HCT116 (cell line): Measurements from ENCODE around the gene RPS6KA2. TPM values are rescaled to one million over a fixed set of nuclear protein-coding genes. Genes with fewer than 3 reads are reported as not detected.

Experiments used
- ATAC-seq: fragments of 200-7000 bp; cut with Tn5 transposase; 2 replicates; pipeline ENCODE4 v1.9.1; 2020; ENCODE audit warnings: mild to moderate bottlenecking, moderate library complexity
- BruUV-seq: library from RNA; stranded (reverse); fragments of 400-500 nt; replicated peaks from 2 replicates; lab custom pipeline; 2021; lab: Mats Ljungman, UMichigan
- CTCF ChIA-PET: fragments of 300-600 bp; sonication (Branson Sonifier 250); formaldehyde crosslinking; loops from one replicate; lab custom pipeline; 2021; ENCODE audit warnings: antibody characterized with exemption; lab: Charles Lee
- POLR2A ChIA-PET: fragments of 300-600, 350-600 bp; sonication (Branson Sonifier 250); formaldehyde crosslinking; loops from one replicate; lab custom pipeline; 2021; ENCODE audit warnings: antibody characterized with exemption; lab: Charles Lee
- RAD21 ChIA-PET, 2 experiments: fragments of 300-600 bp; sonication (Branson Sonifier 250); formaldehyde crosslinking; loops; one replicate each; lab custom pipeline; 2023; ENCODE audit warnings: low total read pairs in 2 of 2; ENCODE audit not compliant: uncharacterized antibody in 2 of 2, unreplicated experiment in 2 of 2, low non-redundant PET in 1 of 2; lab: Charles Lee
- DNase-seq: peaks from one replicate; pipeline ENCODE4 v3.0.0-alpha.2; 2010; ENCODE audit warnings: low read depth, low spot score
- H2AFZ ChIP-seq: fragments of 200-600 bp; shearing (Covaris generic), sonication (generic); 2 replicates; pipeline ENCODE4 v1.6.1; 2017; ENCODE audit warnings: low read depth, mixed run types, mixed read lengths, antibody characterized with exemption, low read length; ENCODE audit not compliant: poor library complexity, severe bottlenecking
- H3K27ac ChIP-seq: 2 replicates; pipeline ENCODE4 v1.5.1; 2012; ENCODE audit warnings: low read depth, low read length
- H3K27me3 ChIP-seq: fragments of 200-600 bp; sonication (generic); 2 replicates; pipeline ENCODE4 v1.6.1; 2016; ENCODE audit warnings: mixed run types, low read length, mixed read lengths; ENCODE audit not compliant: insufficient read depth
- H3K36me3 ChIP-seq, 2 experiments: fragments of 200-500 bp in 1 of 2; fragments of 200-600 bp in 1 of 2; sonication (Bioruptor generic) in 1 of 2; sonication (generic) in 1 of 2; 2 replicates each; pipeline versions ENCODE4 v1.5.1 to v1.6.1; 2014 to 2016; ENCODE audit warnings: low read length in 2 of 2, inconsistent platforms in 1 of 2, mixed read lengths in 1 of 2, mixed run types in 1 of 2; ENCODE audit not compliant: insufficient read depth in 2 of 2, control insufficient read depth in 1 of 2
- H3K4me1 ChIP-seq, 2 experiments: fragments of 200-600 bp in 1 of 2; sonication (generic) in 1 of 2; 2 replicates each; pipeline versions ENCODE4 v1.5.1 to v1.6.1; 2012 to 2017; ENCODE audit warnings: low read length in 2 of 2, inconsistent platforms in 1 of 2, mild to moderate bottlenecking in 1 of 2, mixed read lengths in 1 of 2, mixed run types in 1 of 2, moderate library complexity in 1 of 2; ENCODE audit not compliant: insufficient read depth in 2 of 2, control insufficient read depth in 1 of 2
- H3K4me2 ChIP-seq: fragments of 200-600 bp; sonication (generic); 2 replicates; pipeline ENCODE4 v1.6.1; 2017; ENCODE audit warnings: mixed run types, low read length, mixed read lengths
- H3K4me3 ChIP-seq, 2 experiments: fragments of 200-600 bp in 1 of 2; sonication (generic) in 1 of 2; replicated peaks in 1 of 2; 2 replicates each; pipeline ENCODE4 v1.5.1; 2011 to 2016; ENCODE audit warnings: low read length in 2 of 2, control low read depth in 1 of 2, low read depth in 1 of 2, mild to moderate bottlenecking in 1 of 2, mixed read lengths in 1 of 2, mixed run types in 1 of 2
- H3K79me2 ChIP-seq: fragments of 200-600 bp; sonication (generic); 2 replicates; pipeline ENCODE4 v1.6.1; 2017; ENCODE audit warnings: mild to moderate bottlenecking, mixed run types, low read length, moderate library complexity, mixed read lengths; ENCODE audit not compliant: insufficient read depth
- H3K9ac ChIP-seq: fragments of 200-600 bp; sonication (generic); 2 replicates; pipeline ENCODE4 v1.6.1; 2016; ENCODE audit warnings: low read length, mixed read lengths
- H3K9me2 ChIP-seq: fragments of 200-600 bp; sonication (generic), shearing (Covaris generic); 2 replicates; pipeline ENCODE4 v1.6.1; 2017; ENCODE audit warnings: mixed run types, mild to moderate bottlenecking, moderate library complexity; ENCODE audit not compliant: insufficient read depth
- H3K9me3 ChIP-seq, 2 experiments: fragments of 200-500 bp in 1 of 2; fragments of 200-600 bp in 1 of 2; sonication (Bioruptor generic) in 1 of 2; sonication (generic) in 1 of 2; 2 replicates each; pipeline ENCODE4 v1.6.1; 2014 to 2017; ENCODE audit warnings: low read length in 2 of 2, mixed read lengths in 2 of 2, inconsistent platforms in 1 of 2, low read depth in 1 of 2, mild to moderate bottlenecking in 1 of 2, mixed run types in 1 of 2, moderate library complexity in 1 of 2; ENCODE audit not compliant: control insufficient read depth in 1 of 2, insufficient read depth in 1 of 2
- H4K20me1 ChIP-seq: fragments of 200-600 bp; sonication (generic), shearing (Covaris generic); 2 replicates; pipeline ENCODE4 v1.6.1; 2017; ENCODE audit warnings: mixed run types, mild to moderate bottlenecking, moderate library complexity; ENCODE audit not compliant: insufficient read depth
- CBX3 ChIP-seq: IDR thresholded peaks from 2 replicates; pipeline ENCODE4 v1.6.1; 2012; ENCODE audit warnings: low read depth
- EGR1 ChIP-seq: IDR thresholded peaks from 2 replicates; pipeline ENCODE4 v1.6.1; 2012; ENCODE audit warnings: low read depth
- ELF1 ChIP-seq: IDR thresholded peaks from 2 replicates; pipeline ENCODE4 v1.6.1; 2012; ENCODE audit warnings: low read depth, borderline replicate concordance
- EZH2 ChIP-seq: fragments of 200-600 bp; sonication (generic); IDR thresholded peaks from 2 replicates; pipeline ENCODE4 v1.6.1; 2017; ENCODE audit warnings: antibody characterized with exemption, mixed run types
- EZH2phosphoT487 ChIP-seq: fragments of 200-600 bp; IDR thresholded peaks from 2 replicates; pipeline ENCODE4 v1.6.1; 2018; ENCODE audit warnings: antibody characterized with exemption, borderline replicate concordance
- FOSL1 ChIP-seq: IDR thresholded peaks from 2 replicates; pipeline ENCODE4 v1.6.1; 2012; ENCODE audit warnings: low read depth
- JUND ChIP-seq: IDR thresholded peaks from 2 replicates; pipeline ENCODE4 v1.6.1; 2012
- SIN3A ChIP-seq: IDR thresholded peaks from 2 replicates; pipeline ENCODE4 v1.6.1; 2012; ENCODE audit warnings: low read depth
- SP1 ChIP-seq: IDR thresholded peaks from 2 replicates; pipeline ENCODE4 v1.6.1; 2012; ENCODE audit warnings: low read depth
- YY1 ChIP-seq: IDR thresholded peaks from 2 replicates; pipeline ENCODE4 v1.6.1; 2011; ENCODE audit warnings: low read length, low read depth, moderate library complexity, mild to moderate bottlenecking; ENCODE audit not compliant: insufficient replicate concordance; ENCODE audit errors: extremely low read depth
- ZFX ChIP-seq: fragments of 450-650 bp; IDR thresholded peaks from 2 replicates; pipeline ENCODE4 v1.6.1; 2017
- ZNF274 ChIP-seq: fragments of 200-500 bp; sonication (Bioruptor generic); IDR thresholded peaks from 2 replicates; pipeline ENCODE4 v1.6.1; 2014; ENCODE audit warnings: mild to moderate bottlenecking, low read depth, low read length, inconsistent platforms
- intact Hi-C: fragments of 100-400 bp; cut with micrococcal nuclease; formaldehyde crosslinking; loops from 2 replicates; pipeline ENCODE4 v1.10.0; 2022
- total RNA-seq: library from RNA; stranded (reverse); gene quantifications from one replicate; pipeline ENCODE4 v1.2.1, GENCODE V29; 2021; ENCODE audit not compliant: unreplicated experiment
- TF ChIP-seq, protein P1 (sequence below): IDR thresholded peaks from 2 replicates; pipeline ENCODE4 v1.6.1; 2012; ENCODE audit warnings: low read depth
- TF ChIP-seq, protein P2 (sequence below): IDR thresholded peaks from 2 replicates; pipeline ENCODE4 v1.6.1; 2011; ENCODE audit warnings: mild to moderate bottlenecking, low read length, moderate library complexity; ENCODE audit not compliant: insufficient replicate concordance; ENCODE audit errors: extremely low read depth
- TF ChIP-seq, protein P3 (sequence below): IDR thresholded peaks from 2 replicates; pipeline ENCODE4 v1.6.1; 2012

RPS6KA2 gene
- total RNA-seq, 1 experiment from 2014 or later = 8.5 TPM

- TF ChIP-seq, protein P1, sequence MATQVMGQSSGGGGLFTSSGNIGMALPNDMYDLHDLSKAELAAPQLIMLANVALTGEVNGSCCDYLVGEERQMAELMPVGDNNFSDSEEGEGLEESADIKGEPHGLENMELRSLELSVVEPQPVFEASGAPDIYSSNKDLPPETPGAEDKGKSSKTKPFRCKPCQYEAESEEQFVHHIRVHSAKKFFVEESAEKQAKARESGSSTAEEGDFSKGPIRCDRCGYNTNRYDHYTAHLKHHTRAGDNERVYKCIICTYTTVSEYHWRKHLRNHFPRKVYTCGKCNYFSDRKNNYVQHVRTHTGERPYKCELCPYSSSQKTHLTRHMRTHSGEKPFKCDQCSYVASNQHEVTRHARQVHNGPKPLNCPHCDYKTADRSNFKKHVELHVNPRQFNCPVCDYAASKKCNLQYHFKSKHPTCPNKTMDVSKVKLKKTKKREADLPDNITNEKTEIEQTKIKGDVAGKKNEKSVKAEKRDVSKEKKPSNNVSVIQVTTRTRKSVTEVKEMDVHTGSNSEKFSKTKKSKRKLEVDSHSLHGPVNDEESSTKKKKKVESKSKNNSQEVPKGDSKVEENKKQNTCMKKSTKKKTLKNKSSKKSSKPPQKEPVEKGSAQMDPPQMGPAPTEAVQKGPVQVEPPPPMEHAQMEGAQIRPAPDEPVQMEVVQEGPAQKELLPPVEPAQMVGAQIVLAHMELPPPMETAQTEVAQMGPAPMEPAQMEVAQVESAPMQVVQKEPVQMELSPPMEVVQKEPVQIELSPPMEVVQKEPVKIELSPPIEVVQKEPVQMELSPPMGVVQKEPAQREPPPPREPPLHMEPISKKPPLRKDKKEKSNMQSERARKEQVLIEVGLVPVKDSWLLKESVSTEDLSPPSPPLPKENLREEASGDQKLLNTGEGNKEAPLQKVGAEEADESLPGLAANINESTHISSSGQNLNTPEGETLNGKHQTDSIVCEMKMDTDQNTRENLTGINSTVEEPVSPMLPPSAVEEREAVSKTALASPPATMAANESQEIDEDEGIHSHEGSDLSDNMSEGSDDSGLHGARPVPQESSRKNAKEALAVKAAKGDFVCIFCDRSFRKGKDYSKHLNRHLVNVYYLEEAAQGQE = no peak
- no peak for TF ChIP-seq CBX3
- TF ChIP-seq, protein P2, sequence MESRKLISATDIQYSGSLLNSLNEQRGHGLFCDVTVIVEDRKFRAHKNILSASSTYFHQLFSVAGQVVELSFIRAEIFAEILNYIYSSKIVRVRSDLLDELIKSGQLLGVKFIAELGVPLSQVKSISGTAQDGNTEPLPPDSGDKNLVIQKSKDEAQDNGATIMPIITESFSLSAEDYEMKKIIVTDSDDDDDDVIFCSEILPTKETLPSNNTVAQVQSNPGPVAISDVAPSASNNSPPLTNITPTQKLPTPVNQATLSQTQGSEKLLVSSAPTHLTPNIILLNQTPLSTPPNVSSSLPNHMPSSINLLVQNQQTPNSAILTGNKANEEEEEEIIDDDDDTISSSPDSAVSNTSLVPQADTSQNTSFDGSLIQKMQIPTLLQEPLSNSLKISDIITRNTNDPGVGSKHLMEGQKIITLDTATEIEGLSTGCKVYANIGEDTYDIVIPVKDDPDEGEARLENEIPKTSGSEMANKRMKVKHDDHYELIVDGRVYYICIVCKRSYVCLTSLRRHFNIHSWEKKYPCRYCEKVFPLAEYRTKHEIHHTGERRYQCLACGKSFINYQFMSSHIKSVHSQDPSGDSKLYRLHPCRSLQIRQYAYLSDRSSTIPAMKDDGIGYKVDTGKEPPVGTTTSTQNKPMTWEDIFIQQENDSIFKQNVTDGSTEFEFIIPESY = no peak
- TF ChIP-seq SP1 = no peak
Observed at GRCh38 chr6:166495487-166496314, 131.3 kb downstream of the RPS6KA2 start (continued).

GRCh38 chr6:166494757-166495486 lies 132.1 kb downstream of the RPS6KA2 start:
- Histone ChIP-seq H4K20me1 (no peaks in the 10 kb centered on the region), H3K9me2 (no peaks in the 10 kb centered on the region), H3K27me3 (no peaks in the 10 kb centered on the region), H3K9me3 (no peaks in the 10 kb centered on the region), H3K9ac (no peak overlapping the region), H3K4me1 (peaks cover 0 to 7% of the 10 kb centered on the region in 2 experiments; a peak in 2 of 4 replicates), H2AFZ (no peak overlapping the region), H3K27ac (no peak overlapping the region), H3K4me2 (no peak overlapping the region), H3K36me3 (no peaks in the 10 kb centered on the region), H3K4me3 (no peak overlapping the region), H3K79me2 (no peaks in the 10 kb centered on the region)
- RAD21 ChIA-PET = no interaction called here
- CTCF ChIA-PET = no interaction called here
- no TSS peak for BruUV-seq
- DNase-seq (no peak), ATAC-seq (no peak)
- TF ChIP-seq, protein P3, sequence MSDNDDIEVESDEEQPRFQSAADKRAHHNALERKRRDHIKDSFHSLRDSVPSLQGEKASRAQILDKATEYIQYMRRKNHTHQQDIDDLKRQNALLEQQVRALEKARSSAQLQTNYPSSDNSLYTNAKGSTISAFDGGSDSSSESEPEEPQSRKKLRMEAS = no peak
- TF ChIP-seq ELF1 (no peak), CBX3 (no peak), YY1 (no peak), ZFX (no peak), EZH2phosphoT487 (no peak), EZH2 (no peak), FOSL1 (no peak), EGR1 (no peak), ZNF274 (no peak), SIN3A (no peak), JUND (no peak)
- TF ChIP-seq, protein P2 = no peak
- intact Hi-C loops = no loop called here
- POLR2A ChIA-PET = no interaction called here
